Fibroblast of skin of right biceps (primary cell): Measurements from ENCODE around the gene EIPR1.
A peak's percentile ranks its signal among the peaks of the same experiment; 100 is the strongest.

Source experiments
- DNase-seq: peaks from one replicate; pipeline ENCODE4 v3.0.0-alpha.2; 2013

The EIPR1 gene

DNA sequence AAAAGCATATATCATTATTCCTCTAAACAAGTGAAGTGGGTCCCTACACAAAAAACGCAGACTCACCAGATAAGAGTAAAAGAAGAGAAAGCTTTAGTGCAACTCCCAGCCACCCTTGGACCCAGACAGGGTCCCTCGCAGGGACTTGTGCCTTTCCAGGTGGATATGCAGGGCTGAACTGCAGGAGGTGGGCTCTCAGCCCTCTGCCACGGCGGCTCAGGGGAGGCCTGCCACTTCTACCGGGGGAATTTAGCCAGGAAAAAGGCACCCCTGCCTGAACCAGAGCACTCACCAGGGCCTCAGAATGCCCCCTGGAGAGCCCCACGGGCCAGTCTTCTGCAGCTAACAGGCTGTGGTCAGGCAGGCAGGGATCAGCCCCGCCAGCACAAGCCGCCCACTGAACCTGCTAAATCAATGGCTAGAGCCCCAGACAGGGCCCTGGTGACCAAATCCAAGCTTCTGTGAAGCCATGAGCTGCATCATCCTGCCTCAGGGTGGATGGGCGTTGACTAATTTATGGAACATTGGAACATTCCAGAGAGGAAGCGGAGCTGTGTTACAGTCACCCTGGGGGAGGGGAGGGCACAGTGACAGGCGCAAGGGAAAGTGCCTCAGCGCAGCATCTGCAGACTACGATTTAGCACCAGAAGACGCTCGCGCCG, 209.3 kb downstream of the EIPR1 start:
- peak; percentile 75 for DNase-seq

DNA sequence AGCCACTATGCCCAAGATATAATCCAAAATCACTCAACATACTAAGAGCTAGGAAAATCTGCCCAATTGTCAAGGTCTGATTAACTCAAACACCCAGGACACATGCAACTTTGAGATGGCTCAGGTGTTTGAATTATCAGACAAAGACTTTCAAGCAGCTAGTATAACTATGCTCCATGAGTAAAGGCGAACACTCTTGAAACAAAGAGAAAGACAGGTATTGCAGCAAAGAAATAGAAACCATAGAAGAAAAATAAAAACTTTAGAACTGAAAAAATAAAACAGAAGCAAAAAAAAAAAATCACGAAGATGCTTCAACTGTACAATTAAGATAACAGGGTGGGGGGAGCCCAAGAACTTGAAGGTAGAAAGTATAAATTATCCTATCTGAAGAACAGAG, 214.2 kb downstream of the EIPR1 start:
- no peak for DNase-seq

DNA sequence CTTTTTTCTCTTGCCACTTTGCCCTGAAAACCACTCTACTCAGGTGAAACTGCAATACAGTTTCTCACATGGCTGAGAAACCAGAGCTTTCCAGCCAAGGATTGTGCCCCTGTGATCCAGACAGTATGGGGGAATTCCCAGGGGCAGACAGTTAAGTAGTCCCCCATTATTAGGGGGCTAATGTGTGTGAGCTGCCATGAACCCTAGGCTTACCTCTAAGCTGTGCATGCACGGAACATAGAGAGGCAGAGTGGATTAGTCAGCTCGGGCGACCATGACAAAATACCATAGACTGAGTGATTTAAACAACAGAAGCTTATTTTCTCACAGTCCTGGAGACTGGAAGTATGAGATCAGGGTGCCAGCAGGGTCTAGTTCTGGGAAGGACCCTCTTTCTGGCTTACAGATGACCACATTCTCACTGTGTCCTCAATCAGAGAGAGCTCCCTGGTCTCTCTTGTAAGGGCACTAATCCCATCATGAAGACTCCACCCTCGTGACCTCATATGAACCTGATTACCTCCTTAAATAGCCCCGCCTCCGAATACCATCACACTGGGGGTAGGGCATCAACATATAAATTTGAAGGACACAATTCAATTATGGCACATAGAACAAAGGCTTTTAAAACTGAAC, 215.1 kb downstream of the EIPR1 start:
- DNase-seq, result no peak

DNA sequence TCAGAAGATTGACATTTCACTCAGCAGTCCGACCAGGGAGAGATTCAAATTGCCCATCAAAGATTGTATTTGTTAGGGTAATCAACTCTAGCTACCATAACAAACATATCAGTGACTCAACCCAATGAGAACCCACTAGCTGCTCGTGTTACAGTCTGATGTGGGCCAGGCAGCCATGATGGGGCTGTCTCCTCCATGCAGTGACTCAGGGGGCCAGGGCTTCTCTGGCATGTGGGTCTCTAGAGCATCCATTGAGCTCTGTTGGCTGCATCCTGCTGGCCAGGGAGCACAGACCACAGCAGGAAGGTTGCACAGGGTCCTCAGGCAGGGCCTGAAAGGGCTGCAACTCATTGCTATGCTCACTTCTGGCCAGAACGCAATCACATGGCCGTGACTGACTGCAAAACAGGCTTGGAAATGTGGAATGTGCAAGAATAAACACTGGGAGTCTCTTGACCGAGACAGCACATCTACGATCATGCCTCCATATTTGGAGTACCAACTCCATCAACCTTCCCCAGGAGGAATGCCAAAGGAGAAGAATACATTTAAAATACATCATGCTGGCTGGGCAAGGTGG, 216.8 kb downstream of the EIPR1 start:
- DNase-seq, result peak; percentile 16

DNA sequence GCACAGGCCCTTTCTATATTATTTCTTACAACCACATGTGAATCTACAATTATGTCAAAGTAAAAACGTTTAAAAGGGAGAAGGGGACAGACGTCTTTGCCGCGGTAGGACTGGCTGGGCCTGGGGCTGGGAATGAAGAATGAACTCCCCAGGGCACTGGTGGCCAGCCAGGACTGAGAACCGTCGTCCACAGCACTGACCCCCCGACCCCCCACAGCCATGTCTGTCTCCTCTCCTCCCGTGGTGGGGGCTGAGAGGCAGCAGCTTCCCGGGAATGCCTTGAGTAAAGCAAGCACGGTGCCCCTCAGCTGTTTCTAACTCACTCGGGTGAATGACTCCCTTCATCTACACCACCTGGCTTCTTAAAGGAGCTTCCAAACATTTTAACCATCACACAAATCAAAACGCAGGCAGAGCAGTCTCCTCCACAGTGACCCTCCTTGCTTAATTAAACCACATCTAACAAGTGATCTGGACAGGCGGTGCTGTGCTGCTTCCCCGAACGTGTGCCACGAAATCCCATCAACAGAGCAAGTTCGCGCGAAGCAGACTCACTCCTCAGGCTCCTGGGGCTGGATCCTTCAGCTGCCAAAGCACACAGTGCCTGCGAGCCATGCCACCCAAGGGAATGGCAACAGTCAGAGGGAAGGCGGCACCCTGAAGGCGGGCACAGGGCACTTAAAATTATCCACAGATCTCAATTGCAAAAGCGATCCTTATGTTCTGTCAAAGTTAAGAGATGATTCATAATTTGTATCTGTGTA, 217.7 kb downstream of the EIPR1 start:
- DNase-seq, result no peak

DNA sequence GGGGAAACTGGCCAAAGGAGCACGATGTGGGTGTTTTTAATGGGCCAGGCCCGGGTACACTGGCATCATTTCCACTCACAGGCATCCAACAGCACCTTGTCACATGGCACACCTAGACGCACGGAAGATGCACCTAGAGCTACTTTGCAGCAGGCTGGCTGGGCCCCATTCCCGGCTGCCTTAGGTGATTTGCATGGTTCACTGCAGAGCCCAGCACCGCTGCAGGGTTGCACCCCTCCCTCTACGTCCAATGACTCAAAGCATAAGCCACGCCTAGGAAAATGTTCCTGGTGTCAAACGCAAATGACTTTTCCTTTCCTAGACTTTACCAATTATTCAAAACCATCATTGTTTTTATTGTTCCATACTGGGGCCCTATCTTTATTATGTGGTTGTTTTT, 222.9 kb downstream of the EIPR1 start:
- no peak for DNase-seq

DNA sequence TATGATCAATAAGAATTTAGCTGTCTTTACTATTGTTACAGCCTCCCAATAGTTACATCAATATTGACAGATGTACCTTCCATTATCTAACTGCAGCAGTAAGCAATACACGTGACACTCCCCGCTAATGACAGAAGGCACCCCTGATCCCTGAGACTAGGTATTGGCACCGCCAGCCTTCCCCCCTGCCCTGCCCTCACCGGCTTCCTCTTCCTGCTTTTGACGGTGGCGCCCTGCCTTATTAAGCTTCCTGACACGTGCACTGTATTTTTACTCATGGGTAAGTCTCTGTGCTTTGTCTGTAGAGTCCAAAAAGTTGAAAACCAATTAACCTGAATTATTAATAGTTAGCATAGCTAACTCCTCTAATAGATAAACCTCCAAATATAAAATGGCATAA, 223.5 kb downstream of the EIPR1 start:
- no peak for DNase-seq

DNA sequence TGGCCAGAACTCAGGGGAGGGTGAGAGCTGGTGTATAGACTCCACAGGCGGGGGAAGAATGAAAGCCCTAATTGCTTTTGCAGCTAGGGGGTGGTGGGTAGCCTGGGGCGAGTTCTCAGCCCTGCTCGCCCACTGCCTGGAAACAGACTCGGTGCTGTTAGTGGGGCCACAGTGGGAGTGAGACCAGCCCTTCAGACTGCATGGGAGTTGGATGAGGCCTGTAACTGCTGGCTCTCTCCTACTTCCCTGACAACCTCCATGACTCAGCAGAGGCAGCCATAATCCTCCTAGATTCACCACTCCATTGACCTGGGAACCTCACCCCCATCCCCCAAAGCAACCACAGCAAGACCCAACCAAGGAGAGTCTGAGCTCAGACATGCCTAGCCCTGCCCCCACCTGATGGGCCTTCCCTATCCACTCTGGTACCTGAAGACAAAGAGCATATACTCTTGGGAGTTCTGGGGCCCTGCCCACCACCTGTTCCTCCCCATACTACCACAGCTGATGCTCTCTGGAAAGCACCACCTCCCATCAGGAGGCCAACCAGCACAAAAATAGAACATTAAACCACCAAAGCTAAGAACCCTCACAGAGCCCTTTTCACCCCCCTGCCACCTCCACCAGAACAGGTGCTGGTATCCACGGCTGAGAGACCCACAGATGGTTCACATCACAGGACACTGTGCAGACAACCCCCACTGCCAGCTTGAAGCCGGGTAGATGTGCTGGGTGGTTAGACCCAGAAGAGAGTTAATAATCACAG, 226.3 kb downstream of the EIPR1 start:
- DNase-seq, result no peak

DNA sequence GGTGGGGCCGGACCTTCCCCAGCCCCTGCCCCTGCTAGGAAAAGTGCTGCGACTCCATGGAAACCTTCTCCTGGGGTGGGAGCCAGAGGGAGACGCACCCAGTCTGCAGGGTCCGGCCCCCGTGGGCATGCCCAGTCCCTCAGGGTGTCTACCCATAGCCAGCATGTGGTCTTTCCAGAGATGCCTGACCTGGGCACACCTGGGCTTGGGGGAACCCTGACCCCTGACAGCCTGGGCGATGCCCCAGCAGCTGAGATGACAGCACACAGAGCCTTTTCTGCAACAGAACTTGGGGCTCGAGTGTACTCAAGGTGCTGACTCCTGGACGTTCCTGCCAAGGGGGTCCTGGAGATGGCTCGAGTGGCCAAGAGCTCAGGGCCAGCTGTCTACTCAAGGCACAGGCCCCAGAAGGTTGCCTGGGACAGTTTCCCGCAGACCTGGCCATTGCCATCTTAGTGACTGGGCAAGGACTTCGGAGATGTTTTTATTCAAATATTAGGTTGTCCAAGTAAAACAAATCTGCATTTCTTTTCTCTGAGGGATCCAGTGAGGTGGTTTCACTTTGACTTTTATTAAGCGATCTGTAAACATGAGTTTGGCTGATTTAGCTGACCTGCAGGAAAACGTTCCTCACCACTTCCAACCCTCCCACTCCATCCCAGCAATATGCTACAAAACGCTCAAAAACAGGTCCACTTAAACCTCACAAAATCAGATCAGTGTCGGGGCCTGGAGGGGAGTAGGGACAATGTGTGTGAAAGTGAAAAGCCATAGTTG, 228.0 kb downstream of the EIPR1 start:
- DNase-seq, result no peak

DNA sequence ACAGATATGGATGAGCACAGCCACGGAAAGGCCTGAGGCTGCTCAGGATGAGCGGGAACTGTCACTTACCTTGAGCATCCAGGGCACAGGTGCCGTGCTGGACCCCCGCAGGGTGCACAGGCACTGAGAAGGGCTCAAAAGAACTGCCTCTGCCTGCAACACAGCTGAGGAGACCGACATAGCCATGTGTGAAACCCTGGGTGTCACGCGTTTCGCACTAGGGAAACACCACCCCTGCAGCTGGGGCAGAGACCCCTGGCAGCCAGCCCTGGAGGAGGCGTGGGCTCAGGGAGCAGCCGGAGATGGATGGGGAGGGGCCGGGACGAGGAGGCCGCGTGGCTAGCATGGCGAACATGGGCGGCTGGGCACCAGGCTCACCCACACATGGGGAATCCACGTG, 228.9 kb downstream of the EIPR1 start:
- no peak for DNase-seq

DNA sequence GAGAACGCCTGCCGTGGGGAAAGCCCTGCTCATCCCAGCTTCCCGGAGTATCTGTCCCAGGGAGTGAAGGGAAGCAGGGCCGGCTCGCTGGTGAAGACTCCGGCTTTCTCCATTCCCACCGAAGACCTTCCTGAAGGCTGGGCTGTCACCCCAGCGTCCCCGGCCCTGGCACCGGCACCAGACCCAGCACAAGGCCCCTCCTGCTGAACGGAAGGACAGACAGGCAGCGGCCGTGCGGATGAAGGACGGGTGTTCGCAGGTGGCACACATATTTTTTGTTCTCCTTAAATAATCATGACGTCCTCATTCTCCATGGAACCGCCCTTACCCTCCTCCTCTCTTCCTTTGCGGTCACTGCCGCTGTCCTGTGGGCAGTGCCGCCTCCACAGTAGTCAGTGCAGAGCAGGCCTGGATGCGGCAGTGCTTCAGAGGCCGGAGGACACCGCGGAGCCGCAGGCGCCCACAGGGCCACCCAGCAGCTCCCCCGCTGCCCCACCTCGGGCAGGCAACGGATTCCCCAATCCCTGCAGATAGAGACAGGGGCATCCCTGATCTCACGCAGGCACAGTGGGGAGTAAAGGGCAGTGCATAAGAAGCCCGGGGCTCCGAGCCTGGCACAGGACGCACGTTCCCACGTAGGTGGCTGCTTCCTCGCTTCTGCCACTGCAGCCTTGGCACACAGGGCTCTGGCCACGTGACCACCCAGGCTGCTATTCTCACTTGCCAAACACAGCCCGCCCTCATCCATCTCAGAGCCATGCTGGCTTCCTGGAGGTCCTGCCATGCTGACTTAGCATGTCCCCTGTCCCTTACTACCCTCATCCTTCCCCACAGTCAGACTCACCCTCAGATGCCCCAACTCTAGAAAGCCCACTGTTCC, 229.7 kb downstream of the EIPR1 start:
- DNase-seq, result no peak

DNA sequence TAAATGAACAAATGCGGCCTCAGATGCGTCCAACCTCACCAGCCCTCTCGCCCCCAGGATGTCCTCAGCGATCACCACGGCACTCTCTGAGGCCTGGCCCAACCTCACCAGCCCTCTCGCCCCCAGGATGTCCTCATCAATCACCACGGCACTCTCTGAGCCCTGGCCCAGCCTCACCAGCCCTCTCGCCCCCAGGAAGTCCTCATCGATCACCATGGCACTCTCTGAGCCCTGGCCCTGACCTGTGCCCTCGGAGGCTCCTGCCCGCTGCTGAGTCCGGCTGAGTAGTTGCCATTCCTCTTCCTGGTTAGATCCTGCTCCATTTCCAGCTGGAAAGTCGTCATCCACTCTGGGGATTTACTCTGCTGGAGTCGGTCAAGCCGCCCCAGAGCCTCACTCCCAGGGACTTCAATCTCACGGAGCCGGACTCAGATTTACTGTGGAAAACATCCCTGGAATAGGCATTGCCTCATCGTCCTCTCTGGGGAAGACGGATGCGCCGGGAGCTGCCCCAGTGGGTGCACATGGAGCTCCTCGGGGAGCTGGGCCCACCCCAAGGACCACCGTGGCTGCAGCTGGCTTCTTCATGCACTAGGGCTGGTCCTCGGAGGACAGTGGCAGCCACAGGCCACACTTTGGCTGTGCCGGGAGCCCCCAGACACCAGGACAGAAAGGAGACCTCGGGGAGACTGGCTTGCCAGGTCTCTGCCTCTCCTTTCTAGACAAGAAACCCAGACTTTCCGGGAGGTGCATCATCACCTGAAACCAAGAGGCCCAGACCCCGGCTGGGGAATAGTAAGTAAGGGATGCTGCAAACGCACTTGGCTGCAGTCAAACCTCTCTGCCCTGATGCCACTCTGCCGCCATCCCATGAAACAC, 230.6 kb downstream of the EIPR1 start:
- no peak for DNase-seq

DNA sequence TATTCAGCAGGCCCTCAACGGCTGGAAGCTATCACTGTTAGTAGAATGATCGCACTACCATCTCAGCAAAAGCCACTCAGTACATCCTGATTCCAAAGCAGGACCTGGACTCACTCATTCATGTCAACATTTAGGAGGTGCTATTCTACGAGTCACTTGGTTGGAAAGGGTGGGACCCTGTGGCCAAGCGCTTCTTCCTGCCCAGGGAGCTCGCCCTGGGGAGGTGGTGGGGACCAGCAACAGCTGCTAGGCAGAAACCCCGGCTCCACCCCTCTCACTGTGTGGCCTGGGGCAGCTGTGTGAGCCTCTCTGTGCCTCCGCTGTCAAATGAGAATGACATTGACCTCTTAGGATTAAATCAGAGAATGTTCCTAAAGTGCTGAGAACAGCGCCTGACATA, 231.4 kb downstream of the EIPR1 start:
- DNase-seq, result no peak

DNA sequence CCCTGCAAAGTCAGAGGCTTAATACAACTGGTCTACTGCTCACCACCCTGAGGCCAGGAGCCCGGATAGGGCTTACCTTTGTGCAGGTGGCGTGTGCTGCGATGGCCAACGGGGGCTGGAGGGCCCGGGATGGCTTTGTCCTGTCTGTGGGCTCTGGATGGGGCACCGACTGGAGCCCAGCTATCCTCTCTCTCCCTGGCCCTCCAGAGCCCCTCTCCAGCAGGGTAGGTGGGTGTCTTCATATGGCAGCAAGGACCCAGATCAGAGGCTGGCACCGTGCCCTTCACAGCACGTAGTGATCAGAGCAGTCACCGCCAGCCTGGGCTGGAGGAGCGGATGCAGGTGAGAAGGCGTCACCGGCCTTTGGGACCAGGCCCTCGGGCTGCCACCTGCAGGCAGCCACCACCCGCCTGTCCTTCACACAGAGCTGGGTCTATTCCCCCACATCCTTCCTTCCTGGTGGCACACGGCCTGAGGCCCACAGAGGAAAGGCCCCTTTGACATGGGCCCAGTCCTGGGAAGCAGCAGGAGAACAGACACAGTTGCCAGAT, 232.1 kb downstream of the EIPR1 start:
- no peak for DNase-seq

DNA sequence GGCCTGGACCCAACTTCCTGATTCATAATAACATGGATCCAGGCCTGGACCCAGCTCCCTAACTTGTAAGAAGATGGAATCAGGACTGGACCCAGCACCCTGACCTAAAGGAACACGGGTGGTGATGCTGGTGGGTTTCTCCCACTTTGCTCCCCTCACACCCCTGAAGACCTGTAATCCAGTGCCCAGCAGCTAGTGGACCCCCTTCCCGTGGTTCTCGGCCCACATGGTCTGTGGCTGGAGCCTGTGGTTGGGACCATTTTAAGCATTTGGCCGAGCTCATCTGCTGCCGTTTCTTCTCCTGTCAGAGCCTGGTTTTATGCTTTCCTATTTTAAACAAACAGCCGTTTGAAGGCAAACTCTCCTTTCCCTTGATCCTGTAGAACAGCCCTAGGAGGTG, 232.8 kb downstream of the EIPR1 start:
- no peak for DNase-seq

DNA sequence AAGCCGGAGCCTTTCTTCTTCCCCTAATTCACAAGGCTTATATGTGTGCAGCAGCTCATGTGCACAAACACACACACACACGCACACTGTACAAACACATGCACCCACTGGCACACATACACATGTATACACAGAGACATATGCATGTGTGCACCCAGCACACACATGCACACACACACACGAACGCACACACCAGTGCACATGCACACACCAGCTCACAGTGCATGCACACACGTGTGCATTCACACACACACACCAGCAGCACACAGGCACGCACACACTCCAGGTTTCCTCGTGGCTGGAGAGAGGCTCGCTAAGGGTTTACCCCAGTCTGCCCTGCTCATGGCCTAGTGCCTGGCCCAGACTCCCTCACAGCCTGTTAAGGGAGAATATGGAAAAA, 234.0 kb downstream of the EIPR1 start:
- no peak for DNase-seq

DNA sequence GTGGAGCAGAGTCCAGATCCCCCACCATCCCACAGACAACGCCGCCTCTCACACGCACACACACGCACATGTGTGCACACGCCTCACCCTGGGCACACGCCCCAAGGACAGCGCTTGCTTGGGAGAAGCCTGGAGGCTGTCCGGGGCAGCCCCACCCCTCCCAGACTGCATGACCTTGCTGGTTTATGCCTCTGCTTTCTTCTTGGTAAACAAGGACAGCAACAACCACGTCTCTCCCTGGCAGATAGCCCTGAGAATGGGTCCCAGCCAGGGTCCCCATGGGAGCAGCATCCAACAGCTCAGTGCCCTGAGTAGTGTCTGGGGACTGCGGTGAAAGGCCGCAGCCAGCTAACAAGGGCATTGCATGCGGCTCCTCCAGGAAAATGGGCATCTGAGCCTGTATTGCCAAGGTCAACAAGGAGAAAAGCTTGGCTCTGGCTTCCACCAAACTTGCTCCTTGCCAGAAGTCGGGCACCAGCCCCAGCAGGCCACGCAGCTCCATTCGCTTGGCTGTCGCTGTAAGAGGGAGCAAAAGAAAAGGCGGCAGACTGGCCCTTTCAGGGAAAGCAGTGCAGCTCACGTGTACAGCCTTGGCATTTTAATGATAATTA, 234.6 kb downstream of the EIPR1 start:
- DNase-seq, result no peak

DNA sequence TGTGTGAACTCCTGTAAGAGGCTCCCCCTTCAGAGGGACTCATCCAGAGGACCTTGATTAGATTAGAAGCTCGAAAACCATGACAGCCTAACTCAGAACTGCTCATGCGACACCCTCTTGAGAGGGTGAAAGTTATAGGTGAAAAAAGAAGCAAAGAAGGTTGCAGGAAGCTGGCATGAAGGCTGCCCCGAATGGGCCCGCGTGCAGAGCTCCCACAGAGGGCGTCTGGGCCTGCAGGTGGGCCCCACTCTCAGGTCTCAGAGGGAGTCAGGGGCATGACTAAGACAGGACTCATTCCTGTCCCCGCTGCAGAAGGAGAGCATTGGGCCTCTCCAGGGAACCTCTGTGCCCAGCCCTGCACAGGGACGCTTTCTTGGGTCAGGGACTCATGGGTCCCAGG, 235.4 kb downstream of the EIPR1 start:
- no peak for DNase-seq

DNA sequence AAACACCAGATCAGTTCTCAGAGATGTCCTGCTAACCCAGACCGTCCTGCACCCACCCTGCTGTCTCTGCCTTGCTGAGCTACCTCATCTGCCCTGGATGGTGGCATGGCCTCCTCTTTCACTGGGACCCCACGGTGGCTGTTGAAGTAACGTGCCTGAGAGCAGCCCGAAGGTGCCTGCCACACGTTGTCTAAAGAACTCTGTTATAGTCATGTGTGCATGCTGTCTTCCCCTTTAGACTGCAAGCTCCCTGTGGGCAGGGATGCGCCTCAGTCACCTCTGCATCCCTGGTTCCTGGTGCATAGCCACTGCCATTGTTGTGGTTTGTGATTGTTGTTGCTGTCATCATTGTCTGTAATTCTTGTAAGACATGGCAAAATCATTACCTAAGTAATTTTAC, 235.9 kb downstream of the EIPR1 start:
- DNase-seq, result no peak

DNA sequence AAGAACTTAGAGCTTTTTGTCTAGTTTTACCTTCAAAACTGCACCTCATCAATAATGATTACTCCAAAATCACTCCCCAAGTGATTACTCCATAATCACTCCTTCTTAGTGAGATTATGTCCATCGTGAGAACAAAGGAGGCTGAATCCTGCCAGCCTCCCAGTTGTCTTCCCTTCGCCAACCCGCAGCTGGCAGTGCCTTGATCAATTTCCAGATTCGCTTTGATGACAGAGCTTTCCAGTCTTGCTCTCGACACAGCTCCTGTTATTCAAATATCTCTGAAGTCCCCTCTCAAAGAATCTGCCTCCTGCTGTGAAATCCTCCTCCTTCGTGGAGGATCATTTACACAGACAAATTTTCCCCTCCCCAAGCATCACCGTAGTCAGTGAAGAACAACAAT, 237.7 kb downstream of the EIPR1 start:
- no peak for DNase-seq
